H54 (cell line): ENCODE measurements around the gene PHLDB3.
"Not testable (repeated sequence)": the region's sequence is repeated elsewhere in the genome, so short reads cannot be mapped to it uniquely, and the experiment has no call there.

ENCODE experiments used
- DNase-seq: peaks from one replicate; pipeline ENCODE4 v3.0.0; 2011; ENCODE audit warnings: low spot score, mixed read lengths; ENCODE audit not compliant: insufficient read length
- FAIRE-seq: peaks from 3 replicates; lab custom pipeline; 2011; peaks lifted over from hg19 to GRCh38; lab: Jason Lieb, UNC
- POLR2A ChIP-seq: IDR thresholded peaks from 2 replicates; pipeline ENCODE4 v1.6.1; 2011; ENCODE audit warnings: low read depth, mild to moderate bottlenecking, low read length

PHLDB3 gene

GRCh38 chr19:43462785-43463380 lies 41.7 kb downstream of the PHLDB3 start:
- FAIRE-seq, result no peak
- TF ChIP-seq POLR2A, result no peak
- no peak for DNase-seq

GRCh38 chr19:43462383-43462782 lies 42.2 kb downstream of the PHLDB3 start:
- DNase-seq (no peak), FAIRE-seq (no peak)
- TF ChIP-seq POLR2A, result no peak

GRCh38 chr19:43461303-43461702 lies 43.2 kb downstream of the PHLDB3 start:
- no peak for TF ChIP-seq POLR2A
- no peak for FAIRE-seq
- DNase-seq, result no peak

GRCh38 chr19:43460362-43461016 lies 44.1 kb downstream of the PHLDB3 start:
- DNase-seq, result no peak
- TF ChIP-seq POLR2A, result no peak
- FAIRE-seq, result no peak

GRCh38 chr19:43457809-43458208 lies 46.7 kb downstream of the PHLDB3 start:
- DNase-seq, result no peak
- TF ChIP-seq POLR2A, result no peak
- FAIRE-seq, result no peak

- FAIRE-seq (no peak), DNase-seq (no peak)
- no peak for TF ChIP-seq POLR2A
Measured at GRCh38 chr19:43455321-43456113, 49.0 kb downstream of the PHLDB3 start.

- DNase-seq (no peak), FAIRE-seq (no peak)
- no peak for TF ChIP-seq POLR2A
Measured at GRCh38 chr19:43454031-43454430, 50.5 kb downstream of the PHLDB3 start.

DNA sequence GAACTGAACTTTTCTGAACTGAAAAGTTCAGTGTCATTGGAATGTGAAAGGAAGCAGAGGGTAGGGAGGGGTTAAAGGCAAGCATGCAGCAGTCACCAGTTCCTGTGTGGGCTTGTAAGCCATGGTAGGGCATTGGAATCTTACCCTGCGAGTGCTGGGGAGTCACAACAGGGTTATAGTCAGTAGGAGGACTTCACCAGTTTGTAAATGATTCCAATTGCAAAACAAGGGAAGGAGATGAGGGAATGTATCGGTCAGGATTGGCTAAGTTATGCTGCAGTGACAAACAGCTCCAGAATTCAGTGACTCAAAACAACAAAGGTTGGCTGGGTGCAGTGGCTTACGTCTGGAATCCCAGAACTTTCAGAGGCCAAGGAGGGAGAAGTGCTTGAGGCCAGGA lies 52.0 kb downstream of the PHLDB3 start:
- FAIRE-seq, result no peak
- TF ChIP-seq POLR2A, result no peak

GRCh38 chr19:43450545-43450997 lies 54.0 kb downstream of the PHLDB3 start:
- DNase-seq (no peak), FAIRE-seq (no peak)
- TF ChIP-seq POLR2A, result no peak

More for the DNA sequence above, 52.0 kb downstream of the PHLDB3 start:
- no peak for DNase-seq

DNA sequence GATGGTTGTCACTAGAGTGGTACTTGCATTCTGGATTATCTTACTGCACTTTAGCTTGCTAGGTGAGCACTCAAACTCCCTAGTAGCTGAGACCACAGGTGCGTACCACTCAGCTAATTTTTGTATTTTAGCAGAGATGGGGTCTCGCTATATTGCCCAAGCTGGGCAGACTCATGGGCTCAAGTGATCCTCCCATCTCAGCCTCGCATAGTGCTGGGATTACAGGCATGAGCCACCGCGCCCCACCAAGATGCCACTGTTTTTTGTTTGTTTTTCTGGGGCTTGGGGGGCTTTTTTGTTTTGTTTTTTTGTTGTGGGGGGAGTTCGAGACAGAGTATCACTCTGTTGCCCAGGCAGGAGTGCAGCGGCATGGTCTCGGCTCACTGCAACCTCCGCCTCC lies 56.9 kb downstream of the PHLDB3 start:
- TF ChIP-seq POLR2A, result no peak
- DNase-seq (no peak), FAIRE-seq (no peak)

DNA sequence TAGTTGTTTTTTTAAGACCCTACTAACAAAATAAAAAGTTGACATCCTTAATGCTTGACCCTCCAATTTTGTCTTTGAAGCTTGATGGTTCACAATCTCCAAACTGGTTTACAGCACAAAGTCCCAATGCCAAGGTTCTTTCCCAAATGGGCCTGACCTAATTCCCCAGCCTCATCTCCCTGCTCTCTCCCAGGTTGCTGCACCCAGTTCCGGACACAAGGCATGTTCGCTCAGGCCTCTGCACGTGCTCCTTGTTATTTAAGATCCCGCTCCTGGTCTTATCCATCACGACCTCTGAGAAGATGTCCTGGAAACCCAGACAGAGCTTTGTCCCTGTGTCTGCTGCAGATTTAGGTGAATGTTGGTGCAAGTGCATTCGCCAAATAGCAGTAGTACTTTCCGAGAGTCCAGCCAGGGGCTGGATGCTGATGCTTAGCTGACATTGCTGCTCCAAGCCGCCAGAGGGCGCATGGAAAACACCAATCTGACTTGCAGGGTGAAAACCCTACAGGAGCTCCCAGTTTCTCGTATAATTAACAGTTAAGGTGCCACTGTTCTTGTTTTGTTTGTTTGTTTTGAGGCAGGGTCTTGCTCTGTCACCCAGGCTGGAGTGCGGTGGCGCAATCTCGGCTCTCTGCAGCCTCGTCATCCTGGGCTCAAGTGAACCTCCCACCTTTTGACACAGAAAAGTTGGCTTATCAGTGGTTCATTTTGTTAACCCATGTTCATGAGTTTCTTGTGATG lies 57.6 kb downstream of the PHLDB3 start:
- no peak for FAIRE-seq

DNA sequence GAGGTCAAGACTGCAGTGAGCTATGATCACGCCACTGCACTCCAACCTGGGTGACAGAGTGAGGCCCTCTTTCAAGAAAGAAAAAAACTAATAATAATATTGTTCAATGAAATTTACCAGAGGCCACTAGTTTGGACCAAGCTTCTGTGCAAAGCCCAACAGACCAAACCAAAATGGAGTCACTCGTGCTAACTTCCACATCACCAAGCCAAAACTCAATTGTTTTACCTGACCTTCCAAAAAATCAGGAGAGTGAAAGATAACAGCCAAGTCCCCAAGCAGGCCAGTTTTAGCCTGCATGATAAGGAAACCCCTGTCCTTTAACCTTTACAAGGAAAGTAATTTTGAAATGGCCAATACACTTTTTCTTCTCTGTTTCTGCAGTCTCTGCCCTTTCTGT lies 59.1 kb downstream of the PHLDB3 start:
- DNase-seq (no peak), FAIRE-seq (no peak)
- TF ChIP-seq POLR2A, result no peak

More for the DNA sequence above, 57.6 kb downstream of the PHLDB3 start:
- peak; percentile 83 for DNase-seq
- TF ChIP-seq POLR2A, result no peak

GRCh38 chr19:43444531-43445287 lies 59.8 kb downstream of the PHLDB3 start:
- DNase-seq (no peak), FAIRE-seq (no peak)
- TF ChIP-seq POLR2A, result no peak

DNA sequence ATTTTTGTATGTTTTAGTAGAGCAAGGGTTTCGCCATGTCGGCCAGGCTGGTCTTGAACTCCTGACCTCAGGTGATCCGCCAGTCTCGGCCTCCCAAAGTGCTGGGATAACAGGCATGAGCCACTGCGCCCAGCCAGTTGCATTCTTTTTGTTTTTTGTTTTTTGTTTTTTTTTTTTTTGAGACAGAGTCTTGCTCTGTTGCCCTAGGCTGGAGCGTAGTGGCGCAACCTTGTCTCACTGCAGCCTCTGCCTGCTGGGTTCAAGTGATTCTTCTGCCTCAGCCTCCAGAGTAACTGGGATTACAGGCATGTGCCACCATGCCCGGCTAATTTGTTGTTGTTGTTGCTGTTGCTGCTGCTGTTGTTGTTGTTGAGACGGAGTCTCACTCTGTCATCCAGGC lies 60.5 kb downstream of the PHLDB3 start:
- FAIRE-seq, DNase-seq: not testable (repeated sequence)
